CD4-positive, alpha-beta memory T cell (primary cell): ENCODE measurements around the gene SKAP2. TPM values are rescaled to one million over a fixed set of nuclear protein-coding genes. Genes with fewer than 3 reads are reported as not detected.

Source experiments
- CTCF ChIA-PET: fragments of 350-600 bp; sonication (Branson Sonifier 250); formaldehyde crosslinking; loops from one replicate; lab custom pipeline; 2021; ENCODE audit warnings: inconsistent platforms; ENCODE audit not compliant: partially characterized antibody; lab: Charles Lee
- POLR2A ChIA-PET: fragments of 350-600 bp; sonication (Branson Sonifier 250); formaldehyde crosslinking; loops from one replicate; lab custom pipeline; 2021; ENCODE audit not compliant: partially characterized antibody; lab: Charles Lee
- DNase-seq, 5 donors: peaks; one replicate each; pipeline versions ENCODE4 v3.0.0 to v3.0.0-alpha.2; 2020 to 2022; ENCODE audit warnings: mixed read lengths in 1 of 5
- H3K27ac ChIP-seq: one replicate; pipeline ENCODE4 v1.7.0; 2013; ENCODE audit warnings: low read depth, low read length
- H3K27me3 ChIP-seq: 2 replicates; pipeline ENCODE4 v1.7.0; 2013; ENCODE audit warnings: mild to moderate bottlenecking, low read length, moderate library complexity; ENCODE audit not compliant: insufficient read depth
- H3K36me3 ChIP-seq: 2 replicates; pipeline ENCODE4 v1.7.0; 2013; ENCODE audit warnings: mild to moderate bottlenecking, low read length, moderate library complexity; ENCODE audit not compliant: insufficient read depth
- H3K4me1 ChIP-seq: 2 replicates; pipeline ENCODE4 v1.7.0; 2013; ENCODE audit warnings: mild to moderate bottlenecking, low read length, moderate library complexity; ENCODE audit not compliant: insufficient read depth
- H3K4me3 ChIP-seq, 2 donors: one replicate each; pipeline ENCODE4 v1.7.0; 2013; ENCODE audit warnings: low read length in 2 of 2, mild to moderate bottlenecking in 1 of 2
- H3K9me3 ChIP-seq, 2 donors: one replicate each; pipeline ENCODE4 v1.7.0; 2013; ENCODE audit warnings: low read length in 2 of 2, control low read depth in 1 of 2; ENCODE audit not compliant: control insufficient read depth in 1 of 2
- H3K27ac Mint-ChIP-seq, 7 donors: one replicate each; pipeline ENCODE4 v1.8.0; 2020 to 2021; ENCODE audit warnings: mixed read lengths in 7 of 7, mild to moderate bottlenecking in 6 of 7, inconsistent platforms in 3 of 7, moderate library complexity in 3 of 7
- H3K27me3 Mint-ChIP-seq, 2 donors: one replicate each; pipeline ENCODE4 v1.8.0; 2020 to 2021; ENCODE audit warnings: mixed read lengths in 2 of 2
- H3K36me3 Mint-ChIP-seq, 2 donors: one replicate each; pipeline ENCODE4 v1.8.0; 2020 to 2021; ENCODE audit warnings: mixed read lengths in 2 of 2, inconsistent platforms in 1 of 2, mild to moderate bottlenecking in 1 of 2
- H3K4me1 Mint-ChIP-seq, 4 donors: one replicate each; pipeline ENCODE4 v1.8.0; 2020 to 2021; ENCODE audit warnings: mixed read lengths in 4 of 4, mild to moderate bottlenecking in 1 of 4
- H3K4me3 Mint-ChIP-seq, 8 donors: one replicate each; pipeline ENCODE4 v1.8.0; 2020 to 2021; ENCODE audit warnings: mixed read lengths in 8 of 8, mild to moderate bottlenecking in 7 of 8, moderate library complexity in 6 of 8, inconsistent platforms in 3 of 8
- H3K9me3 Mint-ChIP-seq, 8 donors: one replicate each; pipeline ENCODE4 v1.8.0; 2020 to 2021; ENCODE audit warnings: mixed read lengths in 8 of 8, mild to moderate bottlenecking in 5 of 8, inconsistent platforms in 3 of 8, moderate library complexity in 1 of 8
- intact Hi-C: fragments of 100-400 bp; cut with micrococcal nuclease; formaldehyde crosslinking; loops from one replicate; pipeline ENCODE4 v1.15.1; 2023
- polyA plus RNA-seq, 2 donors: library from polyadenylated mRNA; unstranded; fragments of 300-500 nt; fragmentation: Illumina TruSeq; gene quantifications; one replicate each; pipeline ENCODE4 v1.2.3, GENCODE V29; 2021
- total RNA-seq, 2 experiments: library from RNA; stranded (reverse); gene quantifications; one replicate each; pipeline ENCODE4 v1.2.3, GENCODE V29; 2021

SKAP2 gene
- total and polyA plus RNA-seq, 4 experiments from 2014 or later: 6.8 to 25.6 (median 11.3) TPM

GRCh38 chr7:26626156-26626555 lies 238.2 kb downstream of the SKAP2 start:
- H3K36me3 Mint-ChIP-seq: no peaks in the 10 kb centered on the region
- Histone ChIP-seq H3K27ac (no peak overlapping the region), H3K4me3 (no peak overlapping the region), H3K36me3 (no peaks in the 10 kb centered on the region), H3K4me1 (no peaks in the 10 kb centered on the region), H3K9me3 (no peaks in the 10 kb centered on the region), H3K27me3 (no peaks in the 10 kb centered on the region)
- intact Hi-C loops: no loop called here
- H3K9me3 Mint-ChIP-seq: peaks cover 0 to 4% (median 0%) of the 10 kb centered on the region in 8 donors
- ChIA-PET CTCF (interaction anchor here (1.8 kb wide), 1 partner anchor 41 kb away, joined by 4 read pairs; no protein-coding TSS in a partner anchor), POLR2A (no interaction called here)
- DNase-seq: no peak
- H3K4me3 Mint-ChIP-seq: no peak overlapping the region
- no peak overlapping the region for H3K27ac Mint-ChIP-seq
- no peaks in the 10 kb centered on the region for H3K4me1 Mint-ChIP-seq
- H3K27me3 Mint-ChIP-seq: peaks cover 3 to 7% of the 10 kb centered on the region in 2 donors

- Mint-ChIP-seq H3K36me3 (no peaks in the 10 kb centered on the region), H3K27ac (no peak overlapping the region), H3K4me1 (no peaks in the 10 kb centered on the region), H3K4me3 (no peak overlapping the region), H3K9me3 (peaks cover 0 to 4% (median 0%) of the 10 kb centered on the region in 8 donors), H3K27me3 (peaks cover 3 to 7% of the 10 kb centered on the region in 2 donors)
- Histone ChIP-seq H3K27me3 (no peaks in the 10 kb centered on the region), H3K4me3 (no peak overlapping the region), H3K4me1 (no peaks in the 10 kb centered on the region), H3K36me3 (no peaks in the 10 kb centered on the region), H3K9me3 (no peaks in the 10 kb centered on the region), H3K27ac (no peak overlapping the region)
- ChIA-PET CTCF (no interaction called here), POLR2A (no interaction called here)
- no peak for DNase-seq
- intact Hi-C loops: no loop called here
Observed at GRCh38 chr7:26625286-26625685, 239.1 kb downstream of the SKAP2 start.

GRCh38 chr7:26624839-26625238 lies 239.6 kb downstream of the SKAP2 start:
- H3K9me3 ChIP-seq: no peaks in the 10 kb centered on the region
- ChIA-PET POLR2A (no interaction called here), CTCF (no interaction called here)
- intact Hi-C loops: no loop called here
- no peaks in the 10 kb centered on the region for H3K4me1 Mint-ChIP-seq
- H3K27me3 Mint-ChIP-seq: peaks cover 3 to 7% of the 10 kb centered on the region in 2 donors
- no peaks in the 10 kb centered on the region for H3K36me3 ChIP-seq
- no peak overlapping the region for H3K27ac ChIP-seq
- no peaks in the 10 kb centered on the region for H3K36me3 Mint-ChIP-seq
- H3K4me3 ChIP-seq: no peak overlapping the region
- H3K27ac Mint-ChIP-seq: no peak overlapping the region
- peaks cover 0 to 4% (median 0%) of the 10 kb centered on the region in 8 donors for H3K9me3 Mint-ChIP-seq
- no peaks in the 10 kb centered on the region for H3K4me1 ChIP-seq
- DNase-seq: no peak
- H3K27me3 ChIP-seq: no peaks in the 10 kb centered on the region
- no peak overlapping the region for H3K4me3 Mint-ChIP-seq

GRCh38 chr7:26624431-26624830 lies 240.0 kb downstream of the SKAP2 start:
- POLR2A ChIA-PET: no interaction called here

GRCh38 chr7:26620352-26620751 lies 244.0 kb downstream of the SKAP2 start:
- Histone ChIP-seq H3K4me3 (no peak overlapping the region), H3K36me3 (no peaks in the 10 kb centered on the region), H3K9me3 (no peaks in the 10 kb centered on the region), H3K27ac (no peak overlapping the region), H3K4me1 (no peaks in the 10 kb centered on the region), H3K27me3 (no peaks in the 10 kb centered on the region)
- Mint-ChIP-seq H3K9me3 (no peaks in the 10 kb centered on the region), H3K27ac (no peak overlapping the region), H3K4me1 (no peaks in the 10 kb centered on the region), H3K27me3 (peaks cover 1 to 6% of the 10 kb centered on the region in 2 donors), H3K36me3 (no peaks in the 10 kb centered on the region), H3K4me3 (no peak overlapping the region)
- intact Hi-C loops: no loop called here
- no peak for DNase-seq
- ChIA-PET CTCF (no interaction called here), POLR2A (no interaction called here)

More at GRCh38 chr7:26624431-26624830, 240.0 kb downstream of the SKAP2 start:
- no peak overlapping the region for H3K4me3 Mint-ChIP-seq
- Histone ChIP-seq H3K9me3 (no peaks in the 10 kb centered on the region), H3K27me3 (no peaks in the 10 kb centered on the region), H3K4me3 (no peak overlapping the region), H3K27ac (no peak overlapping the region), H3K4me1 (no peaks in the 10 kb centered on the region), H3K36me3 (no peaks in the 10 kb centered on the region)
- H3K27me3 Mint-ChIP-seq: peaks cover 2 to 7% of the 10 kb centered on the region in 2 donors
- H3K36me3 Mint-ChIP-seq: no peaks in the 10 kb centered on the region
- CTCF ChIA-PET: no interaction called here
- H3K27ac Mint-ChIP-seq: no peak overlapping the region
- intact Hi-C loops: no loop called here
- DNase-seq: no peak
- peaks cover 0 to 4% (median 0%) of the 10 kb centered on the region in 8 donors for H3K9me3 Mint-ChIP-seq
- no peaks in the 10 kb centered on the region for H3K4me1 Mint-ChIP-seq

GRCh38 chr7:26619348-26619984 lies 244.9 kb downstream of the SKAP2 start:
- H3K4me1 Mint-ChIP-seq: no peaks in the 10 kb centered on the region
- Histone ChIP-seq H3K9me3 (no peaks in the 10 kb centered on the region), H3K27ac (no peak overlapping the region), H3K4me1 (no peaks in the 10 kb centered on the region), H3K36me3 (no peaks in the 10 kb centered on the region), H3K27me3 (no peaks in the 10 kb centered on the region), H3K4me3 (no peak overlapping the region)
- H3K9me3 Mint-ChIP-seq: no peaks in the 10 kb centered on the region
- H3K27me3 Mint-ChIP-seq: peaks cover 1 to 3% of the 10 kb centered on the region in 2 donors
- intact Hi-C loops: no loop called here
- POLR2A ChIA-PET: no interaction called here
- CTCF ChIA-PET: no interaction called here
- no peaks in the 10 kb centered on the region for H3K36me3 Mint-ChIP-seq
- no peak overlapping the region for H3K27ac Mint-ChIP-seq
- DNase-seq: no peak
- H3K4me3 Mint-ChIP-seq: no peak overlapping the region

- ChIA-PET POLR2A (no interaction called here), CTCF (interaction anchor here (0.8 kb wide), 1 partner anchor 38 kb away, joined by 3 read pairs; no protein-coding TSS in a partner anchor)
- H3K9me3 Mint-ChIP-seq: no peaks in the 10 kb centered on the region
- no peak overlapping the region for H3K27ac ChIP-seq
- no peaks in the 10 kb centered on the region for H3K36me3 Mint-ChIP-seq
- H3K4me3 ChIP-seq: no peak overlapping the region
- H3K4me3 Mint-ChIP-seq: no peak overlapping the region
- H3K27me3 ChIP-seq: no peaks in the 10 kb centered on the region
- no peak overlapping the region for H3K27ac Mint-ChIP-seq
- H3K27me3 Mint-ChIP-seq: peaks cover 1 to 3% of the 10 kb centered on the region in 2 donors
- no peaks in the 10 kb centered on the region for H3K36me3 ChIP-seq
- no peaks in the 10 kb centered on the region for H3K4me1 ChIP-seq
- no peak for DNase-seq
- no peaks in the 10 kb centered on the region for H3K4me1 Mint-ChIP-seq
- intact Hi-C loops: no loop called here
- no peaks in the 10 kb centered on the region for H3K9me3 ChIP-seq
Observed at GRCh38 chr7:26618898-26619297, 245.5 kb downstream of the SKAP2 start.
